ENCODE results near the gene RNF148.

The RNF148 gene, protein sequence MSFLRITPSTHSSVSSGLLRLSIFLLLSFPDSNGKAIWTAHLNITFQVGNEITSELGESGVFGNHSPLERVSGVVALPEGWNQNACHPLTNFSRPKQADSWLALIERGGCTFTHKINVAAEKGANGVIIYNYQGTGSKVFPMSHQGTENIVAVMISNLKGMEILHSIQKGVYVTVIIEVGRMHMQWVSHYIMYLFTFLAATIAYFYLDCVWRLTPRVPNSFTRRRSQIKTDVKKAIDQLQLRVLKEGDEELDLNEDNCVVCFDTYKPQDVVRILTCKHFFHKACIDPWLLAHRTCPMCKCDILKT

GRCh38 chr7:122702872-122703510 lies at the start of gene RNF148:
RNF148 (minus strand) TSS chr7:122702922; CDS start chr7:122702750, 172 bp downstream.
- no peak for ATAC-seq

DNA sequence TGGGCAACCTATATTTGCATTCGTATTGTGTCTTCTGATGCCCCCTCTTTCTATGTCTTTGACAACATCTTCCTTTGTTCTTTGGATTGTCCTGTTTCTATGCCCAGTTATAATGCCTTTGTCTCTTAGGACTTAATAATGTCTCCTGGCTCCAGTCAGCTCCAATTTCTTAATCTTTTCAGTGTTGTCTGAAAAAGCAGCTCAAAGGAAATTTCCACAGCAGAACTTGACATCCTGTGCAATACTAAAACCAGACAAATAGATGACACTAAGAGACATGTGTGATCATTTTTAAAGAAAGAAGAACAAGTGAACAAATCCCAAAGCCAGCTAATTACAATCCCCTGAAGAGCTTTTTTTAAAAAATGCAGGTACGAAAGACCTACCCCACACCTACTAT lies 47.7 kb upstream of the RNF148 start:
- no peak for ATAC-seq

DNA sequence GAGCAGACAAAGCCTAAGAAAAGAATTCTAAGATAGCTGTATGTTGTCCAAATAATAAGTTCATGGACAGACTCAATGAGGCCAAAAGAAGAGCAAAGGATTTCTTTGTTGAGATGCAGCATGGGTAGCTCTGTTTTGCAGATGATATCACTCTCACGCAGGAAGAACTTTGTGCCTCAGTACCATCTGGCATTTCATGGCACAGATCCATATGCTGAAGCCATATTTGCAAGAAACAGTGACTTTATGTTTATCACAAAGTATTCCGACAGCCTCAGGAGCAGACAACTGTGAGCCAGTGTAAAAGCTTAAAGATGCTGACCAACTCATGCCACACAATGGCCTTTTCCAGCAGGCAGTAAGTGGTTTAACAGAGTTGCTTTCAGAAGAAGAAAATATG lies 45.5 kb upstream of the RNF148 start:
- ATAC-seq = no peak

DNA sequence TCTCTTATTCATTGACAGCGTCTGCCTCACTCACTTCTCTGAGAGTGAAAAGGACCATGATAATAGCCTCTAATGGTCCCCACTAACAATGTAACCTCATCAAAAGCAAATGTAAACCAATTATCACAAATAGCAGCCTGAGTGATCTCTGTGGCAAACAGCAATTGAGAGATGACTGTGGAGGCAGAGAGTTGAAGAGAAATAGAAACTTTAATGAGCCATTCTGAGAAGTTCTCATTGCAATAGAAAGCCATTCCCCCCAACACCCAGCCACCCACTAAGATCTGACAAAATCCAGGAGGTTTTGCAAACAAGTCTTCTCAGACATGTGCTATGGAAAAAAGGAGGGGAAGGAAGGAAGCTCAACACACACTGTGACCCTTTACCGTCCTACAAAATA lies 44.2 kb upstream of the RNF148 start:
- no peak for ATAC-seq

GRCh38 chr7:122743211-122743610 lies 40.5 kb upstream of the RNF148 start:
- no peak for ATAC-seq

GRCh38 chr7:122738947-122739346 lies 36.2 kb upstream of the RNF148 start:
- ATAC-seq = no peak

- ATAC-seq = no peak
Observed at GRCh38 chr7:122736183-122736582, 33.5 kb upstream of the RNF148 start.

- ATAC-seq = no peak
Observed at GRCh38 chr7:122727759-122728158, 25.0 kb upstream of the RNF148 start.

- ATAC-seq = no peak
Observed at GRCh38 chr7:122727354-122727753, 24.6 kb upstream of the RNF148 start.

- no peak for ATAC-seq
Observed at GRCh38 chr7:122726881-122727280, 24.2 kb upstream of the RNF148 start.

- no peak for ATAC-seq
Observed at GRCh38 chr7:122724366-122724765, 21.6 kb upstream of the RNF148 start.

GRCh38 chr7:122719010-122719578 lies 16.4 kb upstream of the RNF148 start:
- no peak for ATAC-seq

DNA sequence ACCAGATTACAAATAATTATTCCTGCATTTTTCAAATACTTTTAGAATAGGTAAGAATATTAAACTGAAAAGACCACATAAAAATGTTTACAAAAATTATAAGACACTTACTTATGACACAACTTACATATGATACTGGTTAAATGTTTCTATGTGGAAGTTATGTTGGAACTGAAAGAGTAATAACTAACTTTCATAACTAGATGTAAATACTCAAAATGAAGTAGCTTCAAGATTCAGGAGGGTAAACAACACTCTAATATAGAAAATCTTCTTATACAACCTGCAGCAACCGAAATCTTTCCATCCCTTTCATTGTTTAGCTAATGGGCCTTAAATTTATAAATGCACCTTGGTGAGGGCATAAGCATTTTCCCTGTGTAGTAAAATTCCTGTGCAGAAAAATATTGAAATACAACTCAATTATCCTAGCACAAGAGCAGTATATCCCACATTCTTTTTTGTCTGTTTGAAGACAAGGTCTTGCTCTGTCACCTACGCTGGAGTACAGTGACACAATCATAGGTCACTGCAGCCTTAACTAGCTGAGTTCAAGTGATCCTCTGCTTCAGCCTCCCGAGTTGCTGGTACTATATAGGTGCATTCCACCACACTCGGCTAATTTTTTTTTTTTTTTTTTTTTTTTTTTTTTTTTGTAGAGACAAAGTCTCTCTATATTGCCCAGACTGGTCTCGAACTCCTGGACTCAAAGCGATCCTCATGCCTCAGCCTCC lies 14.8 kb upstream of the RNF148 start:
- ATAC-seq = no peak

GRCh38 chr7:122715183-122715582 lies 12.5 kb upstream of the RNF148 start:
- ATAC-seq = no peak

DNA sequence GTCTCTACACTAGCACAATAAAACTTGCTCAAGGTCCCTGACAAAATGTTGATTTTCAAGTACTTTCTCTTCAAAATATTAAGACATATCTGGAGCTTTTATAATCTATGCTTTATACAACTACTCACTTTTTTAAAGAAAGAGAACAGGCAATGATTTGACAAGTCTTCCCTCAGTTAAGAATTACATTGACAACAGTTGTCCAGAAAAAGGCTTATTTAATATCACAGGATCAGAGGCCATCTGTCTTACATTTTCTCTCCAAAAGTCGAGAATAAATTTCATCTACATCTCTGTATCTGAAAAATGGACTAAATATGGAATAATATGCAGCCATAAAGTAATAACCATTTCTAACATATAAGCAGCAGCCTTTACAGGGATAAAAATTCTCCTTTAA lies 8.2 kb upstream of the RNF148 start:
- ATAC-seq = no peak

GRCh38 chr7:122709930-122710646 lies 7.4 kb upstream of the RNF148 start:
- ATAC-seq = no peak

DNA sequence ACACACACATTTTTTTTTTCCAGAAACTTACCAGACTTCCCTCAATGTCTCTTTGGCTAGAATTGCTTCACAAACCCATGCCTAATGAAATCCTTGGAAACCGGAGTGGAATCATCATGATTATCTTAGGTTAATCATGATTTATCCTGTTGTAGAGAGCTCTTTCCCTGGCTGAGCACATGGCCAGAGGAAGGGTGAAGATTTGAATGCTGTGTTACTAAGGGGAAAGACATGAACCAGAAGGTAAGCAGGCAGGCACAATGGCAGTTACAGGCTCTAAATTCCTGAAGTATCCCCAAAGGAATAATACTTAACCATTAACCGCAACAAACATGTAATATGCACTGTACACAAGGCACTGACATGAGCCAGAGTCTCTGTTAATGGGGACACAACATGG lies 4.1 kb upstream of the RNF148 start:
- ATAC-seq = no peak

GRCh38 chr7:122699017-122699416 lies 3.7 kb downstream of the RNF148 start, which contains the start of gene RNF133:
RNF133 (minus strand) TSS chr7:122699117; CDS start chr7:122698918, 199 bp downstream.
- no peak for ATAC-seq

- ATAC-seq = no peak
Observed at GRCh38 chr7:122695816-122696215, 6.9 kb downstream of the RNF148 start.

GRCh38 chr7:122694697-122695096 lies 8.0 kb downstream of the RNF148 start:
- ATAC-seq = no peak

- ATAC-seq = no peak
Observed at GRCh38 chr7:122692769-122693309, 9.9 kb downstream of the RNF148 start.

- no peak for ATAC-seq
Observed at GRCh38 chr7:122691569-122692235, 11.0 kb downstream of the RNF148 start.

All from activated CD4-positive, CD25-positive, alpha-beta regulatory T cell treated with anti-CD3 and anti-CD28 coated beads, Interleukin-2, amount 50 U/mL, for 24 hours (primary cell).